H4 (cell line): Measurements from ENCODE around the gene ESAM. TPM values are rescaled to one million over a fixed set of nuclear protein-coding genes. Genes with fewer than 3 reads are reported as not detected.

Experiments
- DNase-seq: peaks from one replicate; pipeline ENCODE4 v3.0.0-alpha.2; 2015; ENCODE audit warnings: low spot score
- total RNA-seq: library from RNA; depleted of rRNA; stranded (reverse); fragments of >200 nt; shearing (Covaris generic); gene quantifications from 2 replicates; pipeline ENCODE4 v1.2.3, GENCODE V29; 2014; rRNA removed

Gene ESAM
- total RNA-seq, result 0.33 TPM in 1 of 2 replicates, not detected in the other

GRCh38 chr11:124762105-124762623 lies at the start of gene ESAM:
TSS of gene ESAM (minus strand) at chr11:124762290. CDS start at chr11:124762154, 136 bp downstream.
- no peak for DNase-seq

GRCh38 chr11:124811399-124812125 lies 49.5 kb upstream of the ESAM start:
- no peak for DNase-seq

- no peak for DNase-seq
Observed at GRCh38 chr11:124807660-124808270, 45.7 kb upstream of the ESAM start.

GRCh38 chr11:124807201-124807600 lies 45.1 kb upstream of the ESAM start:
- DNase-seq, result no peak

GRCh38 chr11:124804884-124805283 lies 42.8 kb upstream of the ESAM start:
- no peak for DNase-seq

- no peak for DNase-seq
Observed at GRCh38 chr11:124801636-124802312, 39.7 kb upstream of the ESAM start.

- DNase-seq, result peak; percentile 22
Observed at GRCh38 chr11:124801014-124801413, 38.9 kb upstream of the ESAM start.

GRCh38 chr11:124800226-124800929 lies 38.3 kb upstream of the ESAM start, which contains the start of gene MSANTD2:
TSS of gene MSANTD2 (minus strand) at chr11:124800406. CDS start at chr11:124800380, 26 bp downstream.
- DNase-seq, result peak; percentile 74

GRCh38 chr11:124799348-124800225 lies 37.5 kb upstream of the ESAM start:
- DNase-seq, result no peak

GRCh38 chr11:124798991-124799347 lies 36.9 kb upstream of the ESAM start:
- DNase-seq, result peak; percentile 88

- DNase-seq, result no peak
Observed at GRCh38 chr11:124796312-124796711, 34.2 kb upstream of the ESAM start.

- peak; percentile 53 for DNase-seq
Observed at GRCh38 chr11:124793466-124794278, 31.6 kb upstream of the ESAM start.

- no peak for DNase-seq
Observed at GRCh38 chr11:124791626-124792341, 29.7 kb upstream of the ESAM start.

- no peak for DNase-seq
Observed at GRCh38 chr11:124788521-124788920, 26.4 kb upstream of the ESAM start.

GRCh38 chr11:124784051-124784450 lies 22.0 kb upstream of the ESAM start:
- no peak for DNase-seq

- DNase-seq, result no peak
Observed at GRCh38 chr11:124783002-124783401, 20.9 kb upstream of the ESAM start.

- no peak for DNase-seq
Observed at GRCh38 chr11:124779568-124779967, 17.5 kb upstream of the ESAM start.

- DNase-seq, result no peak
Observed at GRCh38 chr11:124778281-124778680, 16.2 kb upstream of the ESAM start.
